SK-N-SH (cell line): Measurements from ENCODE around the gene TMEM267. TPM values are rescaled to one million over a fixed set of nuclear protein-coding genes. Genes with fewer than 3 reads are reported as not detected.

Source experiments
- CTCF ChIA-PET: fragments of 300-600, 350-600 bp; formaldehyde crosslinking; extraction: SDS; loops from one replicate; lab custom pipeline; 2021; lab: Yijun Ruan, JAX
- POLR2A ChIA-PET: fragments of 350-600 bp; sonication (Branson Sonifier 250); formaldehyde crosslinking; extraction: SDS; loops from one replicate; lab custom pipeline; 2020; ENCODE audit warnings: antibody characterized with exemption, inconsistent platforms; lab: Yijun Ruan, JAX
- DNase-seq: peaks from one replicate; pipeline ENCODE4 v3.0.0; 2012
- H2AFZ ChIP-seq: fragments of 200-600 bp; sonication (generic); 2 replicates; pipeline ENCODE4 v1.8.1; 2016; ENCODE audit warnings: antibody characterized with exemption, mild to moderate bottlenecking, low read depth
- H3F3A ChIP-seq: fragments of 200-600 bp; sonication (generic); replicated peaks from 2 replicates; pipeline ENCODE3; 2016; ENCODE audit warnings: antibody characterized with exemption, mild to moderate bottlenecking; ENCODE audit not compliant: insufficient read depth
- H3K27ac ChIP-seq, 2 experiments: fragments of 200-500 bp in 1 of 2; fragments of 200-600 bp in 1 of 2; sonication (Bioruptor generic) in 1 of 2; sonication (generic), shearing (Covaris generic) in 1 of 2; 2 replicates each; pipeline versions ENCODE4 v1.5.1 to v1.6.1; 2014 to 2016; ENCODE audit warnings: low read depth in 2 of 2, inconsistent platforms in 1 of 2, low read length in 1 of 2, mild to moderate bottlenecking in 1 of 2, mixed read lengths in 1 of 2
- H3K27me3 ChIP-seq: fragments of 200-600 bp; sonication (generic), shearing (Covaris generic); 2 replicates; pipeline ENCODE4 v1.6.1; 2016; ENCODE audit warnings: mixed run types; ENCODE audit not compliant: insufficient read depth
- H3K36me3 ChIP-seq, 2 experiments: fragments of 200-500 bp in 1 of 2; fragments of 200-600 bp in 1 of 2; sonication (Bioruptor generic) in 1 of 2; sonication (generic) in 1 of 2; replicated peaks in 1 of 2; 2 replicates each; pipeline versions ENCODE3 to v1.5.1; 2014 to 2016; ENCODE audit warnings: low read length in 1 of 2, mild to moderate bottlenecking in 1 of 2; ENCODE audit not compliant: insufficient read depth in 2 of 2, control insufficient read depth in 1 of 2
- H3K4me1 ChIP-seq, 2 experiments: fragments of 200-500 bp in 1 of 2; fragments of 200-600 bp in 1 of 2; sonication (Bioruptor generic) in 1 of 2; sonication (generic), shearing (Covaris generic) in 1 of 2; 2 replicates each; pipeline versions ENCODE4 v1.5.1 to v1.6.1; 2014 to 2016; ENCODE audit warnings: low read depth in 1 of 2, low read length in 1 of 2, mixed run types in 1 of 2; ENCODE audit not compliant: insufficient read depth in 2 of 2, control insufficient read depth in 1 of 2
- H3K4me2 ChIP-seq: fragments of 200-600 bp; sonication (generic), shearing (Covaris generic); 2 replicates; pipeline ENCODE4 v1.6.1; 2017; ENCODE audit warnings: mixed run types
- H3K4me3 ChIP-seq, 2 experiments: fragments of 200-500 bp in 1 of 2; fragments of 200-600 bp in 1 of 2; sonication (Bioruptor generic) in 1 of 2; sonication (generic), shearing (Covaris generic) in 1 of 2; 2 replicates each; pipeline versions ENCODE4 v1.5.1 to v1.8.1; 2014 to 2016; ENCODE audit warnings: low read depth in 2 of 2, inconsistent platforms in 1 of 2, low read length in 1 of 2, mild to moderate bottlenecking in 1 of 2, mixed read lengths in 1 of 2, moderate library complexity in 1 of 2
- H3K79me2 ChIP-seq: fragments of 200-600 bp; sonication (generic); 2 replicates; pipeline ENCODE4 v1.8.1; 2017; ENCODE audit warnings: mild to moderate bottlenecking; ENCODE audit not compliant: insufficient read depth
- H3K9ac ChIP-seq: fragments of 200-600 bp; sonication (generic); 2 replicates; pipeline ENCODE4 v1.6.1; 2017; ENCODE audit warnings: mixed run types
- H3K9me2 ChIP-seq: fragments of 200-600 bp; sonication (generic); 2 replicates; pipeline ENCODE4 v1.6.1; 2017; ENCODE audit warnings: mixed run types
- H3K9me3 ChIP-seq: fragments of 200-600 bp; sonication (generic); 2 replicates; pipeline ENCODE4 v1.6.1; 2017; ENCODE audit warnings: mixed run types, mild to moderate bottlenecking, moderate library complexity
- H4K20me1 ChIP-seq: fragments of 200-600 bp; sonication (generic); 2 replicates; pipeline ENCODE4 v1.6.1; 2017; ENCODE audit warnings: mild to moderate bottlenecking, mixed run types; ENCODE audit not compliant: insufficient read depth
- CHD2 ChIP-seq: fragments of 150-350 bp; IDR thresholded peaks from 2 replicates; pipeline ENCODE4 v1.6.1; 2018; ENCODE audit warnings: low read length; ENCODE audit not compliant: partially characterized antibody
- ELF1 ChIP-seq: IDR thresholded peaks from 2 replicates; pipeline ENCODE4 v1.4.0; 2012
- EP300 ChIP-seq, 2 experiments: IDR thresholded peaks; 2 replicates each; pipeline versions ENCODE4 v1.4.0 to v1.6.1; 2012; ENCODE audit warnings: borderline replicate concordance in 1 of 2, low read depth in 1 of 2, low read length in 1 of 2
- EZH2phosphoT487 ChIP-seq: fragments of 200-600 bp; sonication (generic); IDR thresholded peaks from 2 replicates; pipeline ENCODE4 v1.6.1; 2017; ENCODE audit warnings: low read depth, mixed run types, mild to moderate bottlenecking, antibody characterized with exemption, moderate library complexity, borderline replicate concordance
- FOSL2 ChIP-seq: IDR thresholded peaks from 2 replicates; pipeline ENCODE4 v1.4.0; 2012; ENCODE audit warnings: low read depth, mild to moderate bottlenecking, moderate library complexity, borderline replicate concordance
- JUND ChIP-seq: IDR thresholded peaks from 2 replicates; pipeline ENCODE4 v1.4.0; 2012
- MXI1 ChIP-seq: IDR thresholded peaks from 2 replicates; pipeline ENCODE4 v1.6.1; 2012; ENCODE audit warnings: mild to moderate bottlenecking, low read depth, low read length, improper control_type of control experiment
- NFIC ChIP-seq: IDR thresholded peaks from 2 replicates; pipeline ENCODE4 v1.4.0; 2012; ENCODE audit warnings: borderline replicate concordance
- NRF1 ChIP-seq: IDR thresholded peaks from 2 replicates; pipeline ENCODE4 v1.6.1; 2012; ENCODE audit warnings: low read depth, mild to moderate bottlenecking, low read length
- POLR2AphosphoS5 ChIP-seq: IDR thresholded peaks from 2 replicates; pipeline ENCODE4 v1.6.1; 2012; ENCODE audit warnings: low read depth, low read length
- RAD21 ChIP-seq: IDR thresholded peaks from 2 replicates; pipeline ENCODE4 v1.6.1; 2012; ENCODE audit warnings: mild to moderate bottlenecking, low read length
- SIN3A ChIP-seq: IDR thresholded peaks from 2 replicates; pipeline ENCODE4 v1.6.1; 2012; ENCODE audit warnings: low read depth, mild to moderate bottlenecking, low read length, moderate library complexity, borderline replicate concordance
- SMC3 ChIP-seq: IDR thresholded peaks from 2 replicates; pipeline ENCODE4 v1.6.1; 2012; ENCODE audit warnings: low read depth, low read length, improper control_type of control experiment
- TAF1 ChIP-seq: IDR thresholded peaks from 2 replicates; pipeline ENCODE4 v1.6.1; 2012; ENCODE audit warnings: low read depth, mild to moderate bottlenecking, low read length, moderate library complexity, borderline replicate concordance
- YY1 ChIP-seq: IDR thresholded peaks from 2 replicates; pipeline ENCODE4 v1.4.0; 2012; ENCODE audit warnings: low read depth, mild to moderate bottlenecking
- WGBS: methylation state at CpG from one replicate; pipeline ENCODE4 v1.1.6; 2017; ENCODE audit warnings: low lambda C conversion rate; 5-methylcytosine and 5-hydroxymethylcytosine counted together
- polyA plus RNA-seq, 3 experiments: library from polyadenylated mRNA; depleted of rRNA; stranded (reverse); fragments of >200 nt; gene quantifications; 2 replicates each; pipeline ENCODE4 v1.2.3, GENCODE V29; 2012
- TF ChIP-seq, protein P1 (sequence below): fragments of 150-350 bp; IDR thresholded peaks from 2 replicates; pipeline ENCODE4 v1.6.1; 2017; ENCODE audit warnings: antibody characterized with exemption, low read length, low read depth, borderline replicate concordance
- TF ChIP-seq, protein P2 (sequence below): fragments of 150-350 bp; IDR thresholded peaks from 2 replicates; pipeline ENCODE4 v1.6.1; 2016; ENCODE audit warnings: mild to moderate bottlenecking, low read depth, low read length
- TF ChIP-seq, protein P3 (sequence below): IDR thresholded peaks from 2 replicates; pipeline ENCODE4 v1.6.1; 2012; ENCODE audit warnings: mild to moderate bottlenecking, low read depth, low read length, moderate library complexity
- TF ChIP-seq, protein P4 (sequence below): IDR thresholded peaks from 2 replicates; pipeline ENCODE4 v1.4.0; 2012; ENCODE audit warnings: low read depth
- TF ChIP-seq, protein P5 (sequence below): fragments of 200-600 bp; sonication (generic); IDR thresholded peaks from 2 replicates; pipeline ENCODE4 v1.6.1; 2017; ENCODE audit warnings: antibody characterized with exemption, mild to moderate bottlenecking, moderate library complexity
- TF ChIP-seq, protein P6 (sequence below): IDR thresholded peaks from 2 replicates; pipeline ENCODE4; 2012

TMEM267 gene, protein sequence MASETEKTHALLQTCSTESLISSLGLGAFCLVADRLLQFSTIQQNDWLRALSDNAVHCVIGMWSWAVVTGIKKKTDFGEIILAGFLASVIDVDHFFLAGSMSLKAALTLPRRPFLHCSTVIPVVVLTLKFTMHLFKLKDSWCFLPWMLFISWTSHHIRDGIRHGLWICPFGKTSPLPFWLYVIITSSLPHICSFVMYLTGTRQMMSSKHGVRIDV
- polyA plus RNA-seq (2012; rRNA removed) = 5.7 and 6.9 TPM in 2 replicates
- 9.0 and 10.3 TPM in 2 replicates for polyA plus RNA-seq (2012; cell fraction: cytosol; rRNA removed)
- polyA plus RNA-seq (2012; cell fraction: nucleus; rRNA removed) = 4.6 and 12.1 TPM in 2 replicates

DNA sequence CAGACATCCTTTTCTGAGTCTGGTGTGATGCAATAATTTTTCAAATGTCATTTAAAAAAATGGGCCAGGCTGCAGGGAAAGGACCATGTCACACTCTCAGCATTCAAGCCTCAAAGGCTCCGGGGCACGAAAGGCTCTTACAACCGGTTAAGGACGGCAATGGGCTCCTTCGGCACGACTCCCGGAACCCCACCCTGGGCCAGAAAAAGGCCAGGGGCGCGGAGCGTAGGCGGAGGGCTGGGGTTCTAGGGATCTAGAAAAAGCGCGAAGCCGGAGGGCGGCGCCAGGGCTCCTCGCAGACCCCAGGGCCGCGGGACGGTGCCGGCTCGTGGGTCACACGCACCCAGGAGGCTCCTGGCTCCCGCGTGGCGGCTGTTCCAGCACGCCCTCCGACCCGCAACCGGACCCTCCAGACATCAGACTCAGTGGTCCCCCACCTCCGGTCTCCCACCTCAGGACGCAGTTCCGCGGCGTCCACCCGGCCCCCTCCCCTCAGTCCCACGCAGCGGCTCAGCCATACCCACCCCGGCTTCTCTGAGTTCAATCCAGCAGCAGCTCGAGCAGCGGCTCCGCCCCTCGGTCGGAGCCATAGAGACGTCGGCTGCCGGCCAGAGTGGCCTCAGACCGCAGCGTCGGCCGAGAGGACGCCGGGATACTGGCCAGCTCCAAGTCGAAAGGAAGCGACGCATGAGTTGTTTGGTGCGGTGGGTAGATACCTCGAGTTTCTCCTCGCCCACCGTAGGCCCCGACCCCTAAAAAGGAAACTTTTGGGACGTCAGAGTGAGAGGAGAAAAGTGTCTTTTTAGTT is at the start of gene TMEM267:
TSS of gene TMEM267 (minus strand) at position 568 of the 808 bp plus-strand sequence. CDS start 29,896 bp downstream, outside the sequence.
- Histone ChIP-seq H3K27me3 (no peaks in the 10 kb centered on the region), H3F3A (peaks cover 8% of the 10 kb centered on the region), H3K4me2 (peak within 1 kb of the TSS; percentile 88), H3K4me1 (peaks cover 0 to 7% of the 10 kb centered on the region in 2 experiments; a peak in 2 of 4 replicates), H2AFZ (peak within 1 kb of the TSS; percentile 79), H4K20me1 (no peaks in the 10 kb centered on the region), H3K9me2 (no peaks in the 10 kb centered on the region), H3K9me3 (no peaks in the 10 kb centered on the region), H3K9ac (peak within 1 kb of the TSS; percentile 90), H3K79me2 (peaks cover 25% of the 10 kb centered on the region), H3K36me3 (peaks cover 8 to 14% of the 10 kb centered on the region in 2 experiments), H3K4me3 (peak within 1 kb of the TSS; percentile 76 to 85), H3K27ac (peak within 1 kb of the TSS; percentile 92 to 97)
- ChIA-PET CTCF (interaction anchor here (0.6 to 3.0 kb wide), 35 partner anchors 8 to 1223 kb away, joined by 3 to 22 read pairs (median 5); partner anchors contain the start of genes C5orf34, NNT and ZNF131), POLR2A (interaction anchor here (0.6 to 2.7 kb wide), 12 partner anchors 9 to 538 kb away, joined by 3 to 30 read pairs (median 7); partner anchors contain the start of genes C5orf34, HMGCS1, NNT and ZNF131)
- peak; percentile 92 for DNase-seq
- under 1% methylated on average over 42 of the region's 62 CpGs for WGBS
- no peak for TF ChIP-seq FOSL2
- peak; percentile 84; the same call in 1 of the 2 replicates for TF ChIP-seq SIN3A
- TF ChIP-seq, protein P1, sequence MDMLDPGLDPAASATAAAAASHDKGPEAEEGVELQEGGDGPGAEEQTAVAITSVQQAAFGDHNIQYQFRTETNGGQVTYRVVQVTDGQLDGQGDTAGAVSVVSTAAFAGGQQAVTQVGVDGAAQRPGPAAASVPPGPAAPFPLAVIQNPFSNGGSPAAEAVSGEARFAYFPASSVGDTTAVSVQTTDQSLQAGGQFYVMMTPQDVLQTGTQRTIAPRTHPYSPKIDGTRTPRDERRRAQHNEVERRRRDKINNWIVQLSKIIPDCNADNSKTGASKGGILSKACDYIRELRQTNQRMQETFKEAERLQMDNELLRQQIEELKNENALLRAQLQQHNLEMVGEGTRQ = no peak
- TF ChIP-seq, protein P2, sequence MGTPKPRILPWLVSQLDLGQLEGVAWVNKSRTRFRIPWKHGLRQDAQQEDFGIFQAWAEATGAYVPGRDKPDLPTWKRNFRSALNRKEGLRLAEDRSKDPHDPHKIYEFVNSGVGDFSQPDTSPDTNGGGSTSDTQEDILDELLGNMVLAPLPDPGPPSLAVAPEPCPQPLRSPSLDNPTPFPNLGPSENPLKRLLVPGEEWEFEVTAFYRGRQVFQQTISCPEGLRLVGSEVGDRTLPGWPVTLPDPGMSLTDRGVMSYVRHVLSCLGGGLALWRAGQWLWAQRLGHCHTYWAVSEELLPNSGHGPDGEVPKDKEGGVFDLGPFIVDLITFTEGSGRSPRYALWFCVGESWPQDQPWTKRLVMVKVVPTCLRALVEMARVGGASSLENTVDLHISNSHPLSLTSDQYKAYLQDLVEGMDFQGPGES = no peak
- TF ChIP-seq RAD21 = 0 out of 2 replicates have a peak, but pooled peaks have one; percentile 5
- peak; percentile 60 for TF ChIP-seq MXI1
- no peak for TF ChIP-seq SMC3
- TF ChIP-seq ELF1 = no peak
- peak; percentile 15; the same call in 1 of the 2 replicates for TF ChIP-seq YY1
- 0 out of 4 replicates have a peak, but pooled peaks of 1 of the 2 experiments have one; percentile 5 for TF ChIP-seq EP300 (IDR thresholded peaks at IDR 0.05; ENCODE audit: borderline replicate concordance in 1 of 2, low read depth in 1 of 2, low read length in 1 of 2)
- TF ChIP-seq NRF1 = 0 out of 2 replicates have a peak, but pooled peaks have one; percentile 3
- no peak for TF ChIP-seq EZH2phosphoT487
- TF ChIP-seq, protein P3, sequence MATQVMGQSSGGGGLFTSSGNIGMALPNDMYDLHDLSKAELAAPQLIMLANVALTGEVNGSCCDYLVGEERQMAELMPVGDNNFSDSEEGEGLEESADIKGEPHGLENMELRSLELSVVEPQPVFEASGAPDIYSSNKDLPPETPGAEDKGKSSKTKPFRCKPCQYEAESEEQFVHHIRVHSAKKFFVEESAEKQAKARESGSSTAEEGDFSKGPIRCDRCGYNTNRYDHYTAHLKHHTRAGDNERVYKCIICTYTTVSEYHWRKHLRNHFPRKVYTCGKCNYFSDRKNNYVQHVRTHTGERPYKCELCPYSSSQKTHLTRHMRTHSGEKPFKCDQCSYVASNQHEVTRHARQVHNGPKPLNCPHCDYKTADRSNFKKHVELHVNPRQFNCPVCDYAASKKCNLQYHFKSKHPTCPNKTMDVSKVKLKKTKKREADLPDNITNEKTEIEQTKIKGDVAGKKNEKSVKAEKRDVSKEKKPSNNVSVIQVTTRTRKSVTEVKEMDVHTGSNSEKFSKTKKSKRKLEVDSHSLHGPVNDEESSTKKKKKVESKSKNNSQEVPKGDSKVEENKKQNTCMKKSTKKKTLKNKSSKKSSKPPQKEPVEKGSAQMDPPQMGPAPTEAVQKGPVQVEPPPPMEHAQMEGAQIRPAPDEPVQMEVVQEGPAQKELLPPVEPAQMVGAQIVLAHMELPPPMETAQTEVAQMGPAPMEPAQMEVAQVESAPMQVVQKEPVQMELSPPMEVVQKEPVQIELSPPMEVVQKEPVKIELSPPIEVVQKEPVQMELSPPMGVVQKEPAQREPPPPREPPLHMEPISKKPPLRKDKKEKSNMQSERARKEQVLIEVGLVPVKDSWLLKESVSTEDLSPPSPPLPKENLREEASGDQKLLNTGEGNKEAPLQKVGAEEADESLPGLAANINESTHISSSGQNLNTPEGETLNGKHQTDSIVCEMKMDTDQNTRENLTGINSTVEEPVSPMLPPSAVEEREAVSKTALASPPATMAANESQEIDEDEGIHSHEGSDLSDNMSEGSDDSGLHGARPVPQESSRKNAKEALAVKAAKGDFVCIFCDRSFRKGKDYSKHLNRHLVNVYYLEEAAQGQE = 0 out of 2 replicates have a peak, but pooled peaks have one; percentile 2
- no peak for TF ChIP-seq NFIC
- TF ChIP-seq, protein P4, sequence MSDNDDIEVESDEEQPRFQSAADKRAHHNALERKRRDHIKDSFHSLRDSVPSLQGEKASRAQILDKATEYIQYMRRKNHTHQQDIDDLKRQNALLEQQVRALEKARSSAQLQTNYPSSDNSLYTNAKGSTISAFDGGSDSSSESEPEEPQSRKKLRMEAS = peak; percentile 69
- no peak for TF ChIP-seq CHD2
- TF ChIP-seq TAF1 = peak; percentile 96
- TF ChIP-seq, protein P5, sequence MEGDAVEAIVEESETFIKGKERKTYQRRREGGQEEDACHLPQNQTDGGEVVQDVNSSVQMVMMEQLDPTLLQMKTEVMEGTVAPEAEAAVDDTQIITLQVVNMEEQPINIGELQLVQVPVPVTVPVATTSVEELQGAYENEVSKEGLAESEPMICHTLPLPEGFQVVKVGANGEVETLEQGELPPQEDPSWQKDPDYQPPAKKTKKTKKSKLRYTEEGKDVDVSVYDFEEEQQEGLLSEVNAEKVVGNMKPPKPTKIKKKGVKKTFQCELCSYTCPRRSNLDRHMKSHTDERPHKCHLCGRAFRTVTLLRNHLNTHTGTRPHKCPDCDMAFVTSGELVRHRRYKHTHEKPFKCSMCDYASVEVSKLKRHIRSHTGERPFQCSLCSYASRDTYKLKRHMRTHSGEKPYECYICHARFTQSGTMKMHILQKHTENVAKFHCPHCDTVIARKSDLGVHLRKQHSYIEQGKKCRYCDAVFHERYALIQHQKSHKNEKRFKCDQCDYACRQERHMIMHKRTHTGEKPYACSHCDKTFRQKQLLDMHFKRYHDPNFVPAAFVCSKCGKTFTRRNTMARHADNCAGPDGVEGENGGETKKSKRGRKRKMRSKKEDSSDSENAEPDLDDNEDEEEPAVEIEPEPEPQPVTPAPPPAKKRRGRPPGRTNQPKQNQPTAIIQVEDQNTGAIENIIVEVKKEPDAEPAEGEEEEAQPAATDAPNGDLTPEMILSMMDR = no peak
- TF ChIP-seq JUND = no peak
- TF ChIP-seq, protein P6, sequence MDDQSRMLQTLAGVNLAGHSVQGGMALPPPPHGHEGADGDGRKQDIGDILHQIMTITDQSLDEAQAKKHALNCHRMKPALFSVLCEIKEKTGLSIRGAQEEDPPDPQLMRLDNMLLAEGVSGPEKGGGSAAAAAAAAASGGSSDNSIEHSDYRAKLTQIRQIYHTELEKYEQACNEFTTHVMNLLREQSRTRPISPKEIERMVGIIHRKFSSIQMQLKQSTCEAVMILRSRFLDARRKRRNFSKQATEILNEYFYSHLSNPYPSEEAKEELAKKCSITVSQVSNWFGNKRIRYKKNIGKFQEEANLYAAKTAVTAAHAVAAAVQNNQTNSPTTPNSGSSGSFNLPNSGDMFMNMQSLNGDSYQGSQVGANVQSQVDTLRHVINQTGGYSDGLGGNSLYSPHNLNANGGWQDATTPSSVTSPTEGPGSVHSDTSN = no peak
- peak; percentile 96 for TF ChIP-seq POLR2AphosphoS5
